ENCODE results near the gene KRAS.

Gene KRAS

GRCh38 chr12:25276199-25276937 is 25.6 kb upstream of the KRAS start:
- no peak overlapping the region for H3K27ac ChIP-seq (ENCODE audit: low read depth, low read length)
- no peak overlapping the region for H3K4me3 ChIP-seq (ENCODE audit: low read depth, low read length)
- no peaks in the 10 kb centered on the region for H3K36me3 ChIP-seq (ENCODE audit: control insufficient read depth, insufficient read depth, low read length)
- no peaks in the 10 kb centered on the region for H3K27me3 ChIP-seq (ENCODE audit: control insufficient read depth, insufficient read depth, low read length)
- no peak overlapping the region for H3K9ac ChIP-seq (ENCODE audit: low read length)
- H3K4me1 ChIP-seq (ENCODE audit: control insufficient read depth, insufficient read depth, low read length): no peaks in the 10 kb centered on the region; the same call in 1 of the 2 replicates
- H3K9me3 ChIP-seq (ENCODE audit: control insufficient read depth, insufficient read depth, low read depth, low read length): no peaks in the 10 kb centered on the region

DNA sequence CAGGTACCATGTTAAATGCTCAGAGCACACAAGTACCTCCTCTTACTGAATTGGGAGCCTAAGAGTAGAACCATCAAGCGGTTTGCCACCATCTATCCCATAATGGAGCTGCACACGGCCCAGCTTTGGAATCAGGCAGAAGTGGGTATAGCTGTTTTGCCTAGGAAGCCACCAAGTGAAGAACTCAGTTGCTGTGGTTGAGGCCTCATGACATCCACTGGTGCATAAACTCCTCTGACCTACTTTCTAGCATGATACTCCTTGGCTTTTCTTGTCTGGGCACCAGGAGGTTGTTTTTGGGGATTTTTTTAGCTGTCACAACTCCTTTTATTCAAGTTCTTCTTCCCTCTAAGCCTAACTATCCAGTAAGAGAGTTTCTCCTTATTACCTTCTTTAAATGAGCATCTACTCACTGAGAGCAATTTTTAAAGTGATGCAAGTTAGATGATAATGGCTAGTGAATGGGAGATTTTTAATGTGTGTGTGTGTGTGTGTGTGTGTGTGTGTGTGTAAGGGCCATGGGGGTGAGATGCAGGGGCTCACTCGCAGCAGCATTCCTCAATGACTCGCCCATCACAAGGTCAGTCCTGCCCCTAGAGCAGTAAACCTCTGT is 20.9 kb upstream of the KRAS start:
- H3K27me3 ChIP-seq (ENCODE audit: control insufficient read depth, insufficient read depth, low read length): no peaks in the 10 kb centered on the region
- no peaks in the 10 kb centered on the region for H3K9me3 ChIP-seq (ENCODE audit: control insufficient read depth, insufficient read depth, low read depth, low read length)
- H3K36me3 ChIP-seq (ENCODE audit: control insufficient read depth, insufficient read depth, low read length): no peaks in the 10 kb centered on the region
- no peak overlapping the region for H3K27ac ChIP-seq (ENCODE audit: low read depth, low read length)
- no peak overlapping the region for H3K4me3 ChIP-seq (ENCODE audit: low read depth, low read length)
- H3K9ac ChIP-seq (ENCODE audit: low read length): no peak overlapping the region
- no peaks in the 10 kb centered on the region; the same call in 1 of the 2 replicates for H3K4me1 ChIP-seq (ENCODE audit: control insufficient read depth, insufficient read depth, low read length)

DNA sequence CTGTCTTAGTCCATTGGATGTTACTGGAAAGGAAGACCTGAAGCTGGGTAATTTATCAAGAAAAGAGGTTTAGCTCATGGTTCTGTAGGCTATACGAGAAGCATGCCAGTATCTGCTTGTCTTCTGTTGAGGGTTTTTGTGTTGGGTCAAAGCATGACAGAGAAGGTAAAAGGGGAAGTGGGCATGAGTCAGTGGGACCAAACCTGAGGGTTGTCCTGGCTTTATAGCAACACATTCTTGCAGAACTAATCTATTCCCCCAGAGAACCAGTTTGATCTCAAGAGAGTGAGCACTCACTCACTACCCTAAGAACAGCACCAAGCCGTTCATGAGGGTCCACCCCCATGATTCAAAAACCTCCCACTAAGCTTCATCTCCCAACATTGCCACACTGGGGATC is 19.0 kb upstream of the KRAS start:
- Histone ChIP-seq H3K36me3 (ENCODE audit: control insufficient read depth, insufficient read depth, low read length) (no peaks in the 10 kb centered on the region), H3K27ac (ENCODE audit: low read depth, low read length) (no peak overlapping the region), H3K4me1 (ENCODE audit: control insufficient read depth, insufficient read depth, low read length) (peaks cover 6% of the 10 kb centered on the region), H3K9me3 (ENCODE audit: control insufficient read depth, insufficient read depth, low read depth, low read length) (no peaks in the 10 kb centered on the region), H3K27me3 (ENCODE audit: control insufficient read depth, insufficient read depth, low read length) (no peaks in the 10 kb centered on the region), H3K4me3 (ENCODE audit: low read depth, low read length) (no peak overlapping the region), H3K9ac (ENCODE audit: low read length) (no peak overlapping the region)

DNA sequence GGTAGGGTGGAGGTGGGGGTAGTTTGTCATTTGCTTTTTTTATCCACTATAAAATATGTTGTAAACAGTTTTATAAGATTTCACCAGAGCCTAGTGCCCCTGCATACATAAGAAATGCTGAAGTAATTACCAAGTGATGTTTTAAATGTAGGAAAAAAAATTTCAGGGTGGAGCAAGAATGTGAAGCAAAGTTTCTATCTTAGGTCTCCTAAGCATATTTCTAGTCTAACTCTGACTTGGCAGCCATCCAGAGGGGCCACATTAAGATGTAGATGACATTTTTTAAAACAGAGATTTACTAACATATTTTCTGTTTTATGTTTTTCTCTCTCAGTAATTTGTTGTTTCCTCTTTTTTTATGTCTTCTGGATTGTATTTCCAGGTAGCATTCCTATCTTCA is 15.8 kb upstream of the KRAS start:
- Histone ChIP-seq H3K4me1 (ENCODE audit: control insufficient read depth, insufficient read depth, low read length) (peaks cover 14% of the 10 kb centered on the region), H3K9me3 (ENCODE audit: control insufficient read depth, insufficient read depth, low read depth, low read length) (no peaks in the 10 kb centered on the region), H3K27ac (ENCODE audit: low read depth, low read length) (no peak overlapping the region), H3K4me3 (ENCODE audit: low read depth, low read length) (no peak overlapping the region), H3K9ac (ENCODE audit: low read length) (no peak overlapping the region), H3K27me3 (ENCODE audit: control insufficient read depth, insufficient read depth, low read length) (no peaks in the 10 kb centered on the region), H3K36me3 (ENCODE audit: control insufficient read depth, insufficient read depth, low read length) (no peaks in the 10 kb centered on the region)

DNA sequence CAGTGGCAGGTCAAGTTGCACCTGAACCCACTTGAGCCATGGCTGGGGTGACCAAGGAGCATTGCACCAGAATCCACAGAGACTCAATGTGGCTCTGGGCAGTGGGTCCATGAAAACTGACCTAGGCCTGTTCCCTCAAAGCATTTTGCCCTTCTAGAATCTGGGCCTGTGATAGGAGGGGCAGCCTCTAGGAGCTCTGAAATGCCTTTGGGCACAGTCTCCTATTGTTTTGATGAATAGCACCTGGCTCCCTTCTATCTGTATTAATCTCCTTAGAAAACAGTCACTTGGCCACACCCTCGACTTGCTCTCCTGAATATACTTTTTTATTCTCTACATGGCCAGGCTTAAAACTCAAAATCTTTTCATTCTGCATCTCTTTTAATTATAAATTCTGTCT is 14.1 kb upstream of the KRAS start:
- H3K27ac ChIP-seq (ENCODE audit: low read depth, low read length): no peak overlapping the region

DNA sequence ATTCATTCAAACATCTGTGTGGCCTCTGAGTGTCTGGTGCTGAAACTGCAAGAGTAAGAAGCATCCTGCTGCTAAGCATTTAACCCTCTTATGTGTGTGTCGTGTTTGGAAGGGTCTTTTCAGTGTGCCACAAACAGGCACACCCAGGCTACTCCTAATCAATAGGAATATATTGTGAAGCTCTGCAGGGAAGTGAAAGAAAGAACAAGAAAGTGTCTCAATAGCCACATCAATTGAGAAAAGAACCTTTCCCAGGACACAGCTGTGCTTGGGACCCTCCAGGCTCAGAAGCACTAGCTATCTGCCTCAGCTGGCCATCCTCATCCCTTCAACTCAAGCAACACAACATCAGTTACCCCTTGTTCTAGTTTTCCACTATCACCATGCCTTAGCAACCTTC is 13.4 kb upstream of the KRAS start:
- H3K9ac ChIP-seq (ENCODE audit: low read length): no peak overlapping the region
- peaks cover 14% of the 10 kb centered on the region for H3K4me1 ChIP-seq (ENCODE audit: control insufficient read depth, insufficient read depth, low read length)
- no peak overlapping the region for H3K27ac ChIP-seq (ENCODE audit: low read depth, low read length)
- H3K36me3 ChIP-seq (ENCODE audit: control insufficient read depth, insufficient read depth, low read length): no peaks in the 10 kb centered on the region
- H3K4me3 ChIP-seq (ENCODE audit: low read depth, low read length): no peak overlapping the region
- no peaks in the 10 kb centered on the region for H3K27me3 ChIP-seq (ENCODE audit: control insufficient read depth, insufficient read depth, low read length)
- H3K9me3 ChIP-seq (ENCODE audit: control insufficient read depth, insufficient read depth, low read depth, low read length): no peaks in the 10 kb centered on the region

More for the DNA sequence above, 14.1 kb upstream of the KRAS start:
- Histone ChIP-seq H3K36me3 (ENCODE audit: control insufficient read depth, insufficient read depth, low read length) (no peaks in the 10 kb centered on the region), H3K9me3 (ENCODE audit: control insufficient read depth, insufficient read depth, low read depth, low read length) (no peaks in the 10 kb centered on the region), H3K27me3 (ENCODE audit: control insufficient read depth, insufficient read depth, low read length) (no peaks in the 10 kb centered on the region), H3K4me1 (ENCODE audit: control insufficient read depth, insufficient read depth, low read length) (peaks cover 14% of the 10 kb centered on the region), H3K4me3 (ENCODE audit: low read depth, low read length) (no peak overlapping the region), H3K9ac (ENCODE audit: low read length) (no peak overlapping the region)

GRCh38 chr12:25263594-25263993 is 12.9 kb upstream of the KRAS start:
- no peaks in the 10 kb centered on the region for H3K27me3 ChIP-seq (ENCODE audit: control insufficient read depth, insufficient read depth, low read length)
- peaks cover 14% of the 10 kb centered on the region for H3K4me1 ChIP-seq (ENCODE audit: control insufficient read depth, insufficient read depth, low read length)
- no peak overlapping the region for H3K27ac ChIP-seq (ENCODE audit: low read depth, low read length)
- H3K9ac ChIP-seq (ENCODE audit: low read length): no peak overlapping the region
- no peaks in the 10 kb centered on the region for H3K36me3 ChIP-seq (ENCODE audit: control insufficient read depth, insufficient read depth, low read length)
- no peaks in the 10 kb centered on the region for H3K9me3 ChIP-seq (ENCODE audit: control insufficient read depth, insufficient read depth, low read depth, low read length)
- no peak overlapping the region for H3K4me3 ChIP-seq (ENCODE audit: low read depth, low read length)

DNA sequence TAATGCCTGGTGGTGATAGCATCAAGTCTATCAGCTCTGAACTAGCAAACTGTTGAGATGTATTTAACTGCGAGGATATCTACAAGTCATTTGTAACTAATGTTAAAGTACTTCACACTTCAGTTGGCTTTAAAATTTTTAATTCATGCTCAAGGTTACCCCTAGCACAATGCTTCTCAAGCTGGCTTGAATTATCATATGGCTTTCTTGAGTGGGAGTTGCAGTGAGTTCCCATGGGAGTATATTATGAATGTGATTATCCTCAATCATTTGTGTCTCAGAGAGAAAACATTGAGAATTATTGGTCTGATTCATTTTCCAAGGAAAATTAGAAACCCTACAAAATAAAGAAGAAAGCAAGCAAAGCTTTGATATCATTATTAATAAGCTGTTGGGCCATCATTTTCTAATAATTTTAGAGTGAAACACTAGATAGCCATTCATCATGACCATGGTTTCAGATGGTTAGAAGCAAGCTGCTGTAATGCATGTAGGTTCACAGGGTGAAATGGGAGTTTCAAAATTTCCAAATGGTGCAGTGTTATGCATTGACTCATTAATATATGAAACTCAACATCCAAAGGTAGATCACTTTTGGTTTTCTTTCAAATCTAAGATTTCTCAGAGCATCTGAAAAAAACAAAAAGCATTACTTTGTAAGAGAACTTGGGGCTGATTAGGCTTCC is 11.8 kb upstream of the KRAS start:
- no peaks in the 10 kb centered on the region for H3K27me3 ChIP-seq (ENCODE audit: control insufficient read depth, insufficient read depth, low read length)
- H3K27ac ChIP-seq (ENCODE audit: low read depth, low read length): no peak overlapping the region
- no peak overlapping the region for H3K9ac ChIP-seq (ENCODE audit: low read length)
- peaks cover 20% of the 10 kb centered on the region for H3K4me1 ChIP-seq (ENCODE audit: control insufficient read depth, insufficient read depth, low read length)
- H3K4me3 ChIP-seq (ENCODE audit: low read depth, low read length): no peak overlapping the region
- no peaks in the 10 kb centered on the region for H3K36me3 ChIP-seq (ENCODE audit: control insufficient read depth, insufficient read depth, low read length)
- H3K9me3 ChIP-seq (ENCODE audit: control insufficient read depth, insufficient read depth, low read depth, low read length): no peaks in the 10 kb centered on the region

DNA sequence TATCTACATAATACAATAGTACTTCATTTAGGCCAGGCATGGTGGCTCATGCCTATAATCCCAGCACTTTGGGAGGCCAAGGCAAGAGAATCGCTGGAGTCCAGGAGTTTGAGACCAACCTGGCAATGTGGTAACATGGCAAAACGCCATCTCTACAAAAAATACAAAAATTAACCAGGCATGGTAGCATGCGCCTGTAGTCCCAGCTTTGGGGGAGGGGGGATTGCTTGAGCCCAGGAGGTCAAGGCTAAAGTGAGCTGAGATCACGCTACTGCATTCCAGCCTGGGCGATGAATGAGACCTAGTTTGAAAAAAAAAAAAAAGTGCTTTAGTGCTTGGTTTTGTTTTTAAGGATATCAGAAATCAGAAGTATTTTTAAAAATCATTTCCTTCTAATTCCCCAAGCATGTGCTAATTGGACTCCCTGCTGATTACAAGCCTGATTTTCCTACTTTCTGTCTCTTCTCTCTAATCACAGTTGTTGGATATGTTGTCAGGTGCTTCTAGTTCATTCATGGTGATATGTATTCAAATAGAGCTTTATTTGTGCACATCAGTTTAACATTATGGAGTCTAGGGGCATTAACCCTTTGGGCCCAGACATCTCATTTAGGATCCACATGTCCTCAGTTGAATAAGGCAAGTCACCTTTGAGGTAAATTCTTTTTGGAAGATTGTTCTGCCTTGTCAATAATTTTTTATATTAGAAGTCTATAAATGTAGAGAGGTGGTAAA is 7.0 kb upstream of the KRAS start:
- Histone ChIP-seq H3K4me3 (ENCODE audit: low read depth, low read length) (no peak overlapping the region), H3K9ac (ENCODE audit: low read length) (no peak overlapping the region), H3K27me3 (ENCODE audit: control insufficient read depth, insufficient read depth, low read length) (no peaks in the 10 kb centered on the region), H3K27ac (ENCODE audit: low read depth, low read length) (no peak overlapping the region), H3K9me3 (ENCODE audit: control insufficient read depth, insufficient read depth, low read depth, low read length) (no peaks in the 10 kb centered on the region), H3K4me1 (ENCODE audit: control insufficient read depth, insufficient read depth, low read length) (peaks cover 16% of the 10 kb centered on the region), H3K36me3 (ENCODE audit: control insufficient read depth, insufficient read depth, low read length) (no peaks in the 10 kb centered on the region)

GRCh38 chr12:25256826-25257225 is 6.1 kb upstream of the KRAS start:
- no peak overlapping the region for H3K4me3 ChIP-seq (ENCODE audit: low read depth, low read length)
- H3K4me1 ChIP-seq (ENCODE audit: control insufficient read depth, insufficient read depth, low read length): peaks cover 20% of the 10 kb centered on the region
- H3K9me3 ChIP-seq (ENCODE audit: control insufficient read depth, insufficient read depth, low read depth, low read length): no peaks in the 10 kb centered on the region
- H3K9ac ChIP-seq (ENCODE audit: low read length): no peak overlapping the region
- no peak overlapping the region for H3K27ac ChIP-seq (ENCODE audit: low read depth, low read length)
- peaks cover 9% of the 10 kb centered on the region for H3K27me3 ChIP-seq (ENCODE audit: control insufficient read depth, insufficient read depth, low read length)
- no peaks in the 10 kb centered on the region for H3K36me3 ChIP-seq (ENCODE audit: control insufficient read depth, insufficient read depth, low read length)

DNA sequence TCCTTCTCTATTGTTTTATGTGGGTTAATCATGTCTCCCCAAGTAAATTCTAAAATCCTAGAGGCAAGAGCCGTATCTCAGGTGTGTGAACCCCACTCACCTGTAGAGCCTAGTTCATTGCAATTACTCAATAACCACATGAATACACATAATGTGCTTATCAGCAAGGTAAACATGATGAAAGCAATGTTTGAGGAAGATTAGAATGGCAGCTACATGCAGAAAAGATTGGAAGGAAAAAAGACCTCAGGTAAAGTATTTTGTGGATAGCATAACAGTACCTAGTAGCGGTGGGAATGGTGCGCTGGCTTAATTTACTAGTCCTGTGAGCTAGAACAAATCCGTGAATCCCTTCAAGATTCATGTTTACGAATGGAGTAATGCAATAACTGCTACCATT is 5.3 kb upstream of the KRAS start:
- no peaks in the 10 kb centered on the region for H3K36me3 ChIP-seq (ENCODE audit: control insufficient read depth, insufficient read depth, low read length)
- no peaks in the 10 kb centered on the region for H3K9me3 ChIP-seq (ENCODE audit: control insufficient read depth, insufficient read depth, low read depth, low read length)
- H3K4me1 ChIP-seq (ENCODE audit: control insufficient read depth, insufficient read depth, low read length): peaks cover 22% of the 10 kb centered on the region
- H3K27me3 ChIP-seq (ENCODE audit: control insufficient read depth, insufficient read depth, low read length): peaks cover 9% of the 10 kb centered on the region
- no peak overlapping the region for H3K27ac ChIP-seq (ENCODE audit: low read depth, low read length)
- no peak overlapping the region for H3K9ac ChIP-seq (ENCODE audit: low read length)
- no peak overlapping the region for H3K4me3 ChIP-seq (ENCODE audit: low read depth, low read length)
